MM.1S (cell line): Measurements from ENCODE around the gene PKD1.

Source experiments
- DNase-seq: peaks from one replicate; pipeline ENCODE4 v3.0.0-alpha.2; 2015
- H2AFZ ChIP-seq: fragments of 300-600 bp; sonication (generic); 2 replicates; pipeline ENCODE4 v1.6.0; 2016; ENCODE audit warnings: antibody characterized with exemption, low read length
- H3F3A ChIP-seq: fragments of 300-600 bp; sonication (generic); 2 replicates; pipeline ENCODE4 v1.6.1; 2016; ENCODE audit warnings: mild to moderate bottlenecking, antibody characterized with exemption, low read length, moderate library complexity, mixed read lengths; ENCODE audit not compliant: insufficient read depth
- H3K27ac ChIP-seq: fragments of 300-600 bp; sonication (generic); 2 replicates; pipeline ENCODE4 v1.5.1; 2016; ENCODE audit warnings: mild to moderate bottlenecking, low read length
- H3K27me3 ChIP-seq: fragments of 300-600 bp; sonication (generic); replicated peaks from 2 replicates; pipeline ENCODE4 v1.6.0; 2016; ENCODE audit warnings: low read length; ENCODE audit not compliant: insufficient read depth
- H3K36me3 ChIP-seq: fragments of 300-600 bp; sonication (generic); replicated peaks from 2 replicates; pipeline ENCODE4 v1.6.1; 2016; ENCODE audit warnings: mild to moderate bottlenecking, low read length, mixed read lengths; ENCODE audit not compliant: insufficient read depth
- H3K4me1 ChIP-seq: fragments of 300-600 bp; sonication (generic); 2 replicates; pipeline ENCODE4 v1.6.1; 2016; ENCODE audit warnings: low read length, mixed read lengths
- H3K4me2 ChIP-seq: fragments of 300-600 bp; sonication (generic); 2 replicates; pipeline ENCODE4 v1.6.0; 2016; ENCODE audit warnings: low read depth, low read length
- H3K4me3 ChIP-seq: fragments of 300-600 bp; sonication (generic); 2 replicates; pipeline ENCODE4 v1.5.1; 2016; ENCODE audit warnings: low read length, mixed read lengths
- H3K79me2 ChIP-seq: fragments of 300-600 bp; sonication (generic); 2 replicates; pipeline ENCODE4 v1.6.1; 2016; ENCODE audit warnings: mixed run types, low read length, mixed read lengths
- H3K9ac ChIP-seq: fragments of 300-600 bp; sonication (generic); 2 replicates; pipeline ENCODE4 v1.6.1; 2016; ENCODE audit warnings: low read length, mixed read lengths
- H3K9me2 ChIP-seq: fragments of 300-600 bp; sonication (generic); replicated peaks from 2 replicates; pipeline ENCODE4 v1.6.1; 2016; ENCODE audit warnings: mild to moderate bottlenecking, low read length, mixed read lengths; ENCODE audit not compliant: insufficient read depth
- H3K9me3 ChIP-seq: fragments of 300-600 bp; sonication (generic); replicated peaks from 2 replicates; pipeline ENCODE4 v1.6.1; 2016; ENCODE audit warnings: mild to moderate bottlenecking, low read length, mixed read lengths; ENCODE audit not compliant: insufficient read depth
- H4K20me1 ChIP-seq: fragments of 300-600 bp; sonication (generic); 2 replicates; pipeline ENCODE4 v1.6.1; 2016; ENCODE audit warnings: mild to moderate bottlenecking, low read length, moderate library complexity, mixed read lengths; ENCODE audit not compliant: insufficient read depth
- CTCF ChIP-seq: fragments of 300-600 bp; sonication (generic); IDR thresholded peaks from 2 replicates; pipeline ENCODE4 v1.5.1; 2016; ENCODE audit warnings: antibody characterized with exemption, low read length, mixed read lengths
- EZH2 ChIP-seq: fragments of 300-600 bp; sonication (generic); optimal IDR thresholded peaks from 2 replicates; pipeline ENCODE3; 2017; ENCODE audit warnings: low read depth, mild to moderate bottlenecking, antibody characterized with exemption, low read length, mixed read lengths
- EZH2phosphoT487 ChIP-seq: fragments of 300-600 bp; sonication (generic); IDR thresholded peaks from 2 replicates; pipeline ENCODE4 v1.6.1; 2018; ENCODE audit warnings: antibody characterized with exemption, low read length

Gene PKD1

DNA sequence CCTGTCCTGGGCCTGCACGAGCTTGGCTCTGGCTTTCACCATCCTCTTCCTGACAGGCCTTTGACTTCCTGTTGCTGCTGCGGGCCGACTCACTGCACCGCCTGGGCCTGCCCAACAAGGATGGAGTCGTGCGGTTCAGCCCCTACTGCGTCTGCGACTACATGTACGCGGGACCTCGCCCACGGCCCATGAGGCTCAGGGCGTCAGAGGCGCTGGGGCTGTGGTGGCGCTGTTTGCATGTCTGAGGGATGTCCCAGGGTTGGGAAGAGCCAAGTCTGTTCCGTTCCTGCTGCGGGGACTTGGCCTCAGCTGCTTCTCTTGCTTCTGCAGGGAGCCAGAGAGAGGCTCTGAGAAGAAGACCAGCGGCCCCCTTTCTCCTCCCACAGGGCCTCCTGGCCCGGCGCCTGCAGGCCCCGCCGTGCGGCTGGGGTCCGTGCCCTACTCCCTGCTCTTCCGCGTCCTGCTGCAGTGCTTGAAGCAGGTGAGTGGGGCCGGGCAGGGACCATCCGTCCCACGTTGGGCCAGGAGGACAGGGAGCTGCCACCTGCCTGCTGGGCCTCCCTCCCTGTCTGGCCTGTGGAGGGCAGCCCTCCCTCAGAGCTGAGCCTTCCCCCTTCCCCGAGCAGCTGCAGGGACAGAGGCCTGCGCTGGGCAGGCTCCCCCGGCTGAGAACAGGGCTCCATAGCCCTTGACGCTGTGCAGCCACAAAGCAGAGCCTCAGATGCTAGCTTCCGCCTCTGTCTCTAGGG, 64.1 kb downstream of the PKD1 start:
- Histone ChIP-seq H3F3A (no peaks in the 10 kb centered on the region), H3K9me3 (no peaks in the 10 kb centered on the region), H3K9ac (no peak overlapping the region), H3K79me2 (no peaks in the 10 kb centered on the region), H4K20me1 (no peaks in the 10 kb centered on the region), H3K4me1 (no peaks in the 10 kb centered on the region), H3K27me3 (no peaks in the 10 kb centered on the region), H2AFZ (no peak overlapping the region), H3K27ac (no peak overlapping the region), H3K36me3 (no peaks in the 10 kb centered on the region), H3K9me2 (no peaks in the 10 kb centered on the region), H3K4me2 (no peak overlapping the region), H3K4me3 (no peak overlapping the region)
- DNase-seq = no peak
- no peak for TF ChIP-seq EZH2phosphoT487
- TF ChIP-seq EZH2 = no peak
- TF ChIP-seq CTCF = no peak

DNA sequence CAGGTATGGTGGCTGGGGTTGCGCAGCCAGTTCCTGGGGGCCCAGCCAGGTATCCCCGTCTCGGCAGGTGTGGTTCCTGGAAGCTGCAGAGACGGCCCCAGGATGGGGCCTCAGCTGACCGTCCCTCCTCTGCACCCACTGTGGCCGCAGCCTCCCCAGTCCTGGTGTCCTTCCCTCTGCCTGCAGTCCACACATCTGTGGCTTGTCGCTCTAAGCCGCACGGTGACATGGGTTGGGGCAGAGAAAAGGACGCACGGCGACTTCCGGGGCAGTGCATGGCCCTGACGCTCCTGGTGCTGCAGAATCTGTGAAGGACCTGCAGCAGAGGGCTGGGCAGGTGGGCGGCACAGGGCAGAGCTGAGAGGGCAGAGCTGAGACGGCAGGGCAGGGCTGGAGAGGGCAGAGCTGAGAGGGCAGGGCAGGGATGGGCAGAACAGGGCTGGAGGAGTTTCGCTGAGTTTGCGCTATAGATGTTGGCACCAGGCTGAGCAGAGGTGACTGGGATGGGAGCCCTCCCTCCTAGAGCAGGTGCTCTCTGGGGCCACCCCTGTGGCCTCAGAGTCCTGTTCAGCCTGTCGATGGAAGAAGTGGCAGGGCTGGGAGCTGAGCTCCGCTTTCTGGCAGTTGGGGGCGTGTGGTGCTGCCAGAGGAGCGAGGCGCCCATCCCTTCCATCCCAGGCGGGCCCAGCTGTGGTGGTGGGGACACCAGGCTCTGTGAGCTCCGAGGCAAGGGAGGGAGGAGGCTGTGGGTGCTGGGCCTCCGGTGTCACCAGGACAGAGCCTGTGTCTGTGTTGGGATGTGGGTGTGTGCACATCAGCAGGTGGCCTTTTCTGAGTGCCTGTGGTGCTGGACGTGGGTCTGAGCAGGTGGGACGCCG, 64.9 kb downstream of the PKD1 start:
- no peak for DNase-seq
- TF ChIP-seq EZH2phosphoT487 (no peak), CTCF (no peak), EZH2 (no peak)
- no peaks in the 10 kb centered on the region for H3K9me2 ChIP-seq
- H3F3A ChIP-seq = no peaks in the 10 kb centered on the region
- no peak overlapping the region for H3K9ac ChIP-seq
- H4K20me1 ChIP-seq = no peaks in the 10 kb centered on the region
- no peak overlapping the region for H3K27ac ChIP-seq
- H3K27me3 ChIP-seq = no peaks in the 10 kb centered on the region
- no peaks in the 10 kb centered on the region for H3K79me2 ChIP-seq
- H3K9me3 ChIP-seq = no peaks in the 10 kb centered on the region
- H3K36me3 ChIP-seq = no peaks in the 10 kb centered on the region
- H3K4me3 ChIP-seq = no peak overlapping the region
- no peak overlapping the region for H3K4me2 ChIP-seq
- H3K4me1 ChIP-seq = no peaks in the 10 kb centered on the region
- no peak overlapping the region for H2AFZ ChIP-seq

DNA sequence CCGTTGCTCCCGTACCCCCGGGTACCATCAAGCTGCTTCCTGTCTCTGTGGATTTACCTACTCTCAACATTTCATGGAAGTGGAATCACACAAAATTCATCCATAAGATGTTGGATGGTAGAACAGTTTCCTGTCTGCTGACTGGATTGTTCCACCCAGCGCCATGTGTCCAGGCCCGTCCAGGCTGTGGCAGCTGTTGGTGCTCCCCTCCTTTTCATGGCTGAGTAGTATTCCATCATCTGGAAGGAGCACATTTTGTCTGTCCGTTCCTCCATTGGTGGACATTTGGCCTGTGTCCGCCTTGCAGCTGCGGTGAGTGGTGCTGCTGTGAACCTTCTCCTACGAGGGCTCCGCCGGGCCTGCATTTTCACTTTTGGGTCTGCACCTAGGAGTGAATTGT, 69.6 kb downstream of the PKD1 start:
- H3K4me3 ChIP-seq = no peak overlapping the region
- no peak overlapping the region for H3K27ac ChIP-seq
- no peaks in the 10 kb centered on the region for H4K20me1 ChIP-seq
- H3K27me3 ChIP-seq = no peaks in the 10 kb centered on the region
- H3K9ac ChIP-seq = no peak overlapping the region
- no peaks in the 10 kb centered on the region for H3K36me3 ChIP-seq
- no peaks in the 10 kb centered on the region for H3K4me1 ChIP-seq
- H2AFZ ChIP-seq = no peak overlapping the region
- no peaks in the 10 kb centered on the region for H3F3A ChIP-seq
- no peaks in the 10 kb centered on the region for H3K79me2 ChIP-seq
- no peaks in the 10 kb centered on the region for H3K9me2 ChIP-seq
- DNase-seq = no peak
- H3K9me3 ChIP-seq = no peaks in the 10 kb centered on the region
- no peak overlapping the region for H3K4me2 ChIP-seq
- no peak for TF ChIP-seq CTCF
- no peak for TF ChIP-seq EZH2phosphoT487
- TF ChIP-seq EZH2 = no peak
